GM12878 (cell line): Measurements from ENCODE around the gene EBLN2.

ENCODE experiments used
- CBFB ChIP-seq: IDR thresholded peaks from 2 replicates; pipeline ENCODE4 v1.6.1; 2016; ENCODE audit warnings: antibody characterized with exemption, low read depth
- CHD1 ChIP-seq: IDR thresholded peaks from 2 replicates; pipeline ENCODE4 v1.6.1; 2012; ENCODE audit warnings: low read depth, low read length, improper control_type of control experiment
- CTCF ChIP-seq, 3 experiments: IDR thresholded peaks in 2 of 3; conservative IDR thresholded peaks in 1 of 3; 2 replicates each; pipeline ENCODE4 v1.5.1; 2011; ENCODE audit warnings: low read depth in 3 of 3, low read length in 3 of 3, mild to moderate bottlenecking in 3 of 3, control low read depth in 2 of 3, moderate library complexity in 2 of 3, inconsistent platforms in 1 of 3, mixed read lengths in 1 of 3; ENCODE audit not compliant: control insufficient read depth in 2 of 3, insufficient read depth in 1 of 3; ENCODE audit errors: extremely low read depth in 1 of 3
- JUNB ChIP-seq: IDR thresholded peaks from 2 replicates; pipeline ENCODE4 v1.6.1; 2016; ENCODE audit warnings: antibody characterized with exemption, mild to moderate bottlenecking

- TF ChIP-seq CTCF (IDR thresholded peaks at IDR 0.05 in 2 of 3, conservative IDR thresholded peaks at IDR 0.05 in 1 of 3; ENCODE audit: control insufficient read depth in 2 of 3, extremely low read depth in 1 of 3, insufficient read depth in 1 of 3, low read depth in 3 of 3, low read length in 3 of 3) (no peak), JUNB (no peak), CHD1 (no peak), CBFB (no peak)
These were observed 45.8 kb downstream of the EBLN2 start for GRCh38 chr3:73107215-73107614.
